Activated B cell treated with CpG ODN at 0.5 μM for 24 hours (primary cell): ENCODE data around the gene PZP. TPM values are rescaled to one million over a fixed set of nuclear protein-coding genes. Genes with fewer than 3 reads are reported as not detected.
"Not testable (repeated sequence)": the region's sequence is repeated elsewhere in the genome, so short reads cannot be mapped to it uniquely, and the experiment has no call there.

Experiments used
- ATAC-seq: fragments of 200-7000 bp; cut with Tn5 transposase; one replicate; pipeline ENCODE4 v1.10.0; 2021; ENCODE audit warnings: low read depth, mild to moderate bottlenecking, moderate library complexity
- CTCF ChIA-PET: fragments of 350-600 bp; sonication (Branson Sonifier 250); formaldehyde crosslinking; loops from one replicate; lab custom pipeline; 2021; ENCODE audit warnings: antibody characterized with exemption; lab: Charles Lee
- POLR2A ChIA-PET: fragments of 350-600 bp; sonication (Branson Sonifier 250); formaldehyde crosslinking; loops from one replicate; lab custom pipeline; 2021; ENCODE audit warnings: antibody characterized with exemption; lab: Charles Lee
- DNase-seq: peaks from one replicate; pipeline ENCODE4 v3.0.0; 2022
- H3K27ac Mint-ChIP-seq: one replicate; pipeline ENCODE4 v1.8.0; 2020; ENCODE audit warnings: mixed read lengths
- H3K27me3 Mint-ChIP-seq: one replicate; pipeline ENCODE4 v1.8.0; 2021; ENCODE audit warnings: mixed read lengths
- H3K36me3 Mint-ChIP-seq: one replicate; pipeline ENCODE4 v1.8.0; 2021; ENCODE audit warnings: low read depth, mixed read lengths
- H3K4me1 Mint-ChIP-seq: one replicate; pipeline ENCODE4 v1.8.0; 2021; ENCODE audit warnings: mixed read lengths
- H3K4me3 Mint-ChIP-seq: one replicate; pipeline ENCODE4 v1.8.0; 2020; ENCODE audit warnings: mild to moderate bottlenecking, mixed read lengths
- H3K9me3 Mint-ChIP-seq: one replicate; pipeline ENCODE4 v1.8.0; 2020; ENCODE audit warnings: mixed read lengths
- CTCF ChIP-seq: fragments of 200-600 bp; IDR thresholded peaks from one replicate; pipeline ENCODE4 v1.8.0; 2022; ENCODE audit warnings: antibody characterized with exemption, mild to moderate bottlenecking
- intact Hi-C: fragments of 100-400 bp; cut with micrococcal nuclease; formaldehyde crosslinking; loops from one replicate; pipeline ENCODE4 v1.15.1; 2024
- total RNA-seq: library from RNA; stranded (reverse); gene quantifications from 2 replicates; pipeline ENCODE4 v1.2.3, GENCODE V29; 2022

Gene PZP
- total RNA-seq, 1 donor from 2014 or later = not detected

GRCh38 chr12:9184276-9184675 is 23.9 kb downstream of the PZP start:
- H3K4me1 Mint-ChIP-seq = no peaks in the 10 kb centered on the region
- ChIA-PET CTCF (no interaction called here), POLR2A (no interaction called here)
- no peak overlapping the region for H3K27ac Mint-ChIP-seq
- H3K36me3 Mint-ChIP-seq = no peaks in the 10 kb centered on the region
- H3K9me3 Mint-ChIP-seq = peaks cover 9% of the 10 kb centered on the region
- peaks cover 16% of the 10 kb centered on the region for H3K27me3 Mint-ChIP-seq
- intact Hi-C loops = no loop called here
- TF ChIP-seq CTCF = no peak
- DNase-seq = no peak
- H3K4me3 Mint-ChIP-seq = no peak overlapping the region
- no peak for ATAC-seq

GRCh38 chr12:9180810-9181209 is 27.4 kb downstream of the PZP start:
- Mint-ChIP-seq H3K4me3 (no peak overlapping the region), H3K9me3 (no peaks in the 10 kb centered on the region), H3K27me3 (peaks cover 9% of the 10 kb centered on the region), H3K36me3 (no peaks in the 10 kb centered on the region), H3K4me1 (no peaks in the 10 kb centered on the region), H3K27ac (no peak overlapping the region)
- ATAC-seq = no peak
- ChIA-PET POLR2A (no interaction called here), CTCF (no interaction called here)
- no peak for DNase-seq
- TF ChIP-seq CTCF = no peak
- intact Hi-C loops = no loop called here

GRCh38 chr12:9179781-9180180 is 28.4 kb downstream of the PZP start:
- Mint-ChIP-seq H3K27me3 (peaks cover 6% of the 10 kb centered on the region), H3K4me3 (no peak overlapping the region), H3K4me1 (no peaks in the 10 kb centered on the region), H3K9me3 (no peaks in the 10 kb centered on the region), H3K36me3 (no peaks in the 10 kb centered on the region), H3K27ac (no peak overlapping the region)
- TF ChIP-seq CTCF = no peak
- intact Hi-C loops = no loop called here
- POLR2A ChIA-PET = no interaction called here
- CTCF ChIA-PET = no interaction called here
- DNase-seq = no peak
- no peak for ATAC-seq

GRCh38 chr12:9169979-9170634 is 38.1 kb downstream of the PZP start:
- ChIA-PET POLR2A (no interaction called here), CTCF (no interaction called here)
- no peaks in the 10 kb centered on the region for H3K4me1 Mint-ChIP-seq
- no peak overlapping the region for H3K4me3 Mint-ChIP-seq
- no peak overlapping the region for H3K27ac Mint-ChIP-seq
- DNase-seq = no peak
- ATAC-seq = no peak
- no peak for TF ChIP-seq CTCF
- H3K27me3 Mint-ChIP-seq = peaks cover 12% of the 10 kb centered on the region
- intact Hi-C loops = no loop called here
- H3K36me3 Mint-ChIP-seq = no peaks in the 10 kb centered on the region
- H3K9me3 Mint-ChIP-seq = no peaks in the 10 kb centered on the region

GRCh38 chr12:9167345-9167744 is 40.9 kb downstream of the PZP start:
- H3K9me3 Mint-ChIP-seq, H3K4me3 Mint-ChIP-seq, DNase-seq, CTCF ChIA-PET, H3K27ac Mint-ChIP-seq, ATAC-seq, H3K36me3 Mint-ChIP-seq, intact Hi-C loops, POLR2A ChIA-PET, H3K4me1 Mint-ChIP-seq: not testable (repeated sequence)
- H3K27me3 Mint-ChIP-seq = peaks cover 15% of the 10 kb centered on the region

GRCh38 chr12:9163392-9163791 is 44.8 kb downstream of the PZP start:
- H3K4me1 Mint-ChIP-seq = no peaks in the 10 kb centered on the region
- H3K27ac Mint-ChIP-seq = no peak overlapping the region
- ATAC-seq (no peak), DNase-seq (no peak)
- H3K27me3 Mint-ChIP-seq = peaks cover 17% of the 10 kb centered on the region
- CTCF ChIA-PET = no interaction called here
- H3K4me3 Mint-ChIP-seq = no peak overlapping the region
- no peaks in the 10 kb centered on the region for H3K36me3 Mint-ChIP-seq
- H3K9me3 Mint-ChIP-seq = no peaks in the 10 kb centered on the region
- TF ChIP-seq CTCF = no peak
- intact Hi-C loops = no loop called here
- POLR2A ChIA-PET = no interaction called here
